ENCODE data around the gene CNTNAP2. TPM values are rescaled to one million over a fixed set of nuclear protein-coding genes. Genes with fewer than 3 reads are reported as not detected.

Gene CNTNAP2
- total RNA-seq, 1 experiment from 2014 or later: 0.03 TPM

DNA sequence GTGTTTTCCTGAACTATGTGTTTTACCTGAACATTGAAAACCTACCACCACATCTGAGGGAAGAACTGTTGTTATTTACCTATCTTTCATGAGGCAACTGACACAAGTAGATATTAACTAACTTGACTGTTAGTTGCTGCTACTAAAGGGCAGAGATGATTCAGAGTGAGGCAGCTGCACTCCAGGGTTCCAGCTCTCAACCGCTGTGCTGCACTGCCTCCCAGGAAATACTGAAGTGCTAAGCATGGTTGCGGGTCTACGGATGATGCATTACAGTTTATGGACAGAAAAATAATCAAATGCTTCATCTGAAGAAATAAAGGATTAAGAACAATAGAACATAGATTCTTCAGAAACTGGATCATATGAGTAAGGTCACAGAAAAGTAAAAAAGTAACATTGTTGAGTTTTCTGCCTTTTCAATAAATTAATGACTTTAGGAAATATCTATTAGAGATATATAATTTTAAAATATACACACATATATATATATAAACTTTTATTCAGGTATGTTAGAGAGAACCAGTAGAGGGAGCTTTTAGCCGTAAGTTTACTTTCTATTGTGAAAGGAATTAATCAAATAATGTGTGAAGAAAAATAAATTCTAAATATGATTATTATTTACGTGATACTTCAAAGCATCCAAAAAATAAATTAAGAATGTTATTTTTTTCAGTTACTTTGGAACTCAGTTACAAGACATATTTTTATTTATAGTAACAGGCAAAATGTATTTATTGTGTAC is 620.0 kb downstream of the CNTNAP2 start:
- no peaks in the 10 kb centered on the region for H3K27me3 ChIP-seq (ENCODE audit: control insufficient read depth, insufficient read depth, low read length)
- BruUV-seq (replicated peaks): no TSS peak
- CTCF ChIA-PET: interaction anchor here (0.6 to 0.7 kb wide), 2 partner anchors 203 to 268 kb away, joined by 3 read pairs; no protein-coding TSS in a partner anchor

DNA sequence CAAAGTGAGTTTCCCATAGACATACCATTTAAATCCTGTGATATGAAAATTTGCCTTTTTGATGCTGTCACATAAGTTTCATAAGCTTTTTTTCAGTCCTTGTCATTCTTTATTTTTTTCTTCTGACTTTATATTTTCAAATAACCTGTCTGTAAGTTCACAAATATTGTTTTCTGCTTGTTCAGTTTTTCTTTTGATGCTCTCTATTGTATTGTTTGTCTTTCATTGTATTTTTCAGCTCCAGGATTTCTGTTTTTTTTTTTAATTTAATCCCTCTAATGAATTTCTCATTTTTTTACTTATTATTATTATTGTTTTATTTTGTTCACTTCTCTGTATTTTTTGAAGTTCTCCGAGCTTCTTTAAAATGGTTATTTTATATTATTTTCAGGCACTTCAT is 623.4 kb downstream of the CNTNAP2 start:
- CTCF ChIA-PET: no interaction called here
- no peak for DNase-seq (ENCODE audit: low read depth, low spot score)
- peaks cover 9% of the 10 kb centered on the region; the same call in 1 of the 2 replicates for H3K9me3 ChIP-seq (ENCODE audit: control insufficient read depth, insufficient read depth, low read depth, low read length)
- POLR2A ChIA-PET: no interaction called here
- no peak for ATAC-seq
- BruUV-seq (replicated peaks): no TSS peak
- H3K36me3 ChIP-seq (ENCODE audit: control insufficient read depth, insufficient read depth, low read length): no peaks in the 10 kb centered on the region
- in situ Hi-C loops (cut with HindIII; ENCODE audit: low pct_unique_long_range_greater_than_20kb, low sequenced_read_pairs): no loop called here
- no peaks in the 10 kb centered on the region for H3K4me1 ChIP-seq (ENCODE audit: control insufficient read depth, insufficient read depth, low read length)
- H3K27me3 ChIP-seq (ENCODE audit: control insufficient read depth, insufficient read depth, low read length): no peaks in the 10 kb centered on the region
- TF ChIP-seq, protein P1, sequence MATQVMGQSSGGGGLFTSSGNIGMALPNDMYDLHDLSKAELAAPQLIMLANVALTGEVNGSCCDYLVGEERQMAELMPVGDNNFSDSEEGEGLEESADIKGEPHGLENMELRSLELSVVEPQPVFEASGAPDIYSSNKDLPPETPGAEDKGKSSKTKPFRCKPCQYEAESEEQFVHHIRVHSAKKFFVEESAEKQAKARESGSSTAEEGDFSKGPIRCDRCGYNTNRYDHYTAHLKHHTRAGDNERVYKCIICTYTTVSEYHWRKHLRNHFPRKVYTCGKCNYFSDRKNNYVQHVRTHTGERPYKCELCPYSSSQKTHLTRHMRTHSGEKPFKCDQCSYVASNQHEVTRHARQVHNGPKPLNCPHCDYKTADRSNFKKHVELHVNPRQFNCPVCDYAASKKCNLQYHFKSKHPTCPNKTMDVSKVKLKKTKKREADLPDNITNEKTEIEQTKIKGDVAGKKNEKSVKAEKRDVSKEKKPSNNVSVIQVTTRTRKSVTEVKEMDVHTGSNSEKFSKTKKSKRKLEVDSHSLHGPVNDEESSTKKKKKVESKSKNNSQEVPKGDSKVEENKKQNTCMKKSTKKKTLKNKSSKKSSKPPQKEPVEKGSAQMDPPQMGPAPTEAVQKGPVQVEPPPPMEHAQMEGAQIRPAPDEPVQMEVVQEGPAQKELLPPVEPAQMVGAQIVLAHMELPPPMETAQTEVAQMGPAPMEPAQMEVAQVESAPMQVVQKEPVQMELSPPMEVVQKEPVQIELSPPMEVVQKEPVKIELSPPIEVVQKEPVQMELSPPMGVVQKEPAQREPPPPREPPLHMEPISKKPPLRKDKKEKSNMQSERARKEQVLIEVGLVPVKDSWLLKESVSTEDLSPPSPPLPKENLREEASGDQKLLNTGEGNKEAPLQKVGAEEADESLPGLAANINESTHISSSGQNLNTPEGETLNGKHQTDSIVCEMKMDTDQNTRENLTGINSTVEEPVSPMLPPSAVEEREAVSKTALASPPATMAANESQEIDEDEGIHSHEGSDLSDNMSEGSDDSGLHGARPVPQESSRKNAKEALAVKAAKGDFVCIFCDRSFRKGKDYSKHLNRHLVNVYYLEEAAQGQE (IDR thresholded peaks at IDR 0.05; ENCODE audit: insufficient read depth in 1 of 2, low read depth in 2 of 2, low read length in 1 of 2): no peak
- TF ChIP-seq POLR2AphosphoS5 (IDR thresholded peaks at IDR 0.05; ENCODE audit: low read depth, low read length) (no peak), TCF7L2 (IDR thresholded peaks at IDR 0.05; ENCODE audit: low read depth, low read length) (no peak), SIN3A (IDR thresholded peaks at IDR 0.05; ENCODE audit: borderline replicate concordance, insufficient read depth, low read depth, low read length) (no peak)
- TF ChIP-seq, protein P2, sequence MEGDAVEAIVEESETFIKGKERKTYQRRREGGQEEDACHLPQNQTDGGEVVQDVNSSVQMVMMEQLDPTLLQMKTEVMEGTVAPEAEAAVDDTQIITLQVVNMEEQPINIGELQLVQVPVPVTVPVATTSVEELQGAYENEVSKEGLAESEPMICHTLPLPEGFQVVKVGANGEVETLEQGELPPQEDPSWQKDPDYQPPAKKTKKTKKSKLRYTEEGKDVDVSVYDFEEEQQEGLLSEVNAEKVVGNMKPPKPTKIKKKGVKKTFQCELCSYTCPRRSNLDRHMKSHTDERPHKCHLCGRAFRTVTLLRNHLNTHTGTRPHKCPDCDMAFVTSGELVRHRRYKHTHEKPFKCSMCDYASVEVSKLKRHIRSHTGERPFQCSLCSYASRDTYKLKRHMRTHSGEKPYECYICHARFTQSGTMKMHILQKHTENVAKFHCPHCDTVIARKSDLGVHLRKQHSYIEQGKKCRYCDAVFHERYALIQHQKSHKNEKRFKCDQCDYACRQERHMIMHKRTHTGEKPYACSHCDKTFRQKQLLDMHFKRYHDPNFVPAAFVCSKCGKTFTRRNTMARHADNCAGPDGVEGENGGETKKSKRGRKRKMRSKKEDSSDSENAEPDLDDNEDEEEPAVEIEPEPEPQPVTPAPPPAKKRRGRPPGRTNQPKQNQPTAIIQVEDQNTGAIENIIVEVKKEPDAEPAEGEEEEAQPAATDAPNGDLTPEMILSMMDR (IDR thresholded peaks at IDR 0.05): no peak
- H3K4me3 ChIP-seq (ENCODE audit: low read depth in 2 of 2, low read length in 2 of 2): no peak overlapping the region
- no peak overlapping the region for H3K27ac ChIP-seq (ENCODE audit: low read length)
- intact Hi-C loops (cut with micrococcal nuclease; ENCODE audit: unreplicated experiment): no loop called here

More for the DNA sequence above, 620.0 kb downstream of the CNTNAP2 start:
- intact Hi-C loops (cut with micrococcal nuclease; ENCODE audit: unreplicated experiment): loop anchor here (10.0 kb wide), 1 partner anchor 1348 kb away; no protein-coding TSS in a partner anchor
- POLR2A ChIA-PET: no interaction called here
- no peak for DNase-seq (ENCODE audit: low read depth, low spot score)
- no peak for ATAC-seq
- peaks cover 9% of the 10 kb centered on the region; the same call in 1 of the 2 replicates for H3K9me3 ChIP-seq (ENCODE audit: control insufficient read depth, insufficient read depth, low read depth, low read length)
- no peaks in the 10 kb centered on the region for H3K4me1 ChIP-seq (ENCODE audit: control insufficient read depth, insufficient read depth, low read length)
- H3K27ac ChIP-seq (ENCODE audit: low read length): no peak overlapping the region
- in situ Hi-C loops (cut with HindIII; ENCODE audit: low pct_unique_long_range_greater_than_20kb, low sequenced_read_pairs): no loop called here
- H3K36me3 ChIP-seq (ENCODE audit: control insufficient read depth, insufficient read depth, low read length): no peaks in the 10 kb centered on the region
- H3K4me3 ChIP-seq (ENCODE audit: low read depth in 2 of 2, low read length in 2 of 2): no peak overlapping the region
- TF ChIP-seq, protein P2 (IDR thresholded peaks at IDR 0.05): peak; percentile 14; the same call in 1 of the 2 replicates
- TF ChIP-seq, protein P1 (IDR thresholded peaks at IDR 0.05; ENCODE audit: insufficient read depth in 1 of 2, low read depth in 2 of 2, low read length in 1 of 2): no peak
- no peak for TF ChIP-seq TCF7L2 (IDR thresholded peaks at IDR 0.05; ENCODE audit: low read depth, low read length)
